GM12875 (cell line): ENCODE results near the gene CLEC2D.
"Not testable (repeated sequence)": the region's sequence is repeated elsewhere in the genome, so short reads cannot be mapped to it uniquely, and the experiment has no call there.

ENCODE experiments used
- H3K4me3 ChIP-seq: one replicate; pipeline ENCODE4 v1.5.1; 2011; ENCODE audit warnings: low read depth, low read length, control low read depth
- TF ChIP-seq, protein P1 (sequence below): IDR thresholded peaks from 2 replicates; pipeline ENCODE4 v1.5.1; 2011; ENCODE audit warnings: low read depth, mild to moderate bottlenecking, control low read depth, inconsistent platforms, low read length, moderate library complexity, borderline replicate concordance; ENCODE audit not compliant: insufficient read depth

CLEC2D gene

DNA sequence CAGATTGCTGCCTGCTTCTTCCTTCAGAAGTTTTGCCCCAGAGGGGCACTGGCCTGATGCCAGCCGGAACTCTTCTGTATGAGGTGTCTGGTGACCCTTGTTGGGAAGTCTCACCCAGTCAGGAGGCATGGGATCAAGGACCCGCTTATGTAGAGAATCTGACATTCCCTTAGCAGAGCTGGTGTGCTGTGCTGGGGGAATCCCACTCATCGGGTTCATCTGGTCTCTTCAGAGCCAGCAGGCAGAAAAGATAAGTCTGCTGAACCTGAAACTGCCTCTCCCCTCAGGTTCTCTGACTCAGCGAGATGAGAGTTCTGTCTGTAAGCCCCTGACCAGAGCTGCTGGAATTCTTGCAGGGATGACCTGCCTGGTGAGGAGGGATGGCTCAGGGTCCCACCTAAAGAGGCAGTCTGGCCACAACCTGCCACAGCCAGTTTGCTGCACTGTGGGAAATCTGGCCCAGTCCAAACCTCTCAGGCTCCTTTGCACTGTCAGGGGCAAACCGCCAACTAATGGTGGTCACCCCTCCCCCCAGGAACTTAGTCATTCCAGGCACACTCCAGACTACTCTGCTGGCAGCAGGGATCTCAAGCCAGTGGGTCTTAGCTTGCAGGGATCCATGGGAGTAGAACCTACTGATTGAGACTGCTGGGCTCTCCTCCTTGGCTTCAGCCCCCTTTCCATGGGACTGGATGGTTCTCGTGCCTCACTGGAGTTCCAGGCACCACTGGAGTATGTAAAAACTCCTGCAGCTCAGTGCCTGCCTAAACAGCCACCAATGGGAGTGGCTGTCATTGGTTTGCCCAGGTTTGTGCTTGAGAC is 4.1 kb downstream of the CLEC2D start:
- TF ChIP-seq, protein P1, sequence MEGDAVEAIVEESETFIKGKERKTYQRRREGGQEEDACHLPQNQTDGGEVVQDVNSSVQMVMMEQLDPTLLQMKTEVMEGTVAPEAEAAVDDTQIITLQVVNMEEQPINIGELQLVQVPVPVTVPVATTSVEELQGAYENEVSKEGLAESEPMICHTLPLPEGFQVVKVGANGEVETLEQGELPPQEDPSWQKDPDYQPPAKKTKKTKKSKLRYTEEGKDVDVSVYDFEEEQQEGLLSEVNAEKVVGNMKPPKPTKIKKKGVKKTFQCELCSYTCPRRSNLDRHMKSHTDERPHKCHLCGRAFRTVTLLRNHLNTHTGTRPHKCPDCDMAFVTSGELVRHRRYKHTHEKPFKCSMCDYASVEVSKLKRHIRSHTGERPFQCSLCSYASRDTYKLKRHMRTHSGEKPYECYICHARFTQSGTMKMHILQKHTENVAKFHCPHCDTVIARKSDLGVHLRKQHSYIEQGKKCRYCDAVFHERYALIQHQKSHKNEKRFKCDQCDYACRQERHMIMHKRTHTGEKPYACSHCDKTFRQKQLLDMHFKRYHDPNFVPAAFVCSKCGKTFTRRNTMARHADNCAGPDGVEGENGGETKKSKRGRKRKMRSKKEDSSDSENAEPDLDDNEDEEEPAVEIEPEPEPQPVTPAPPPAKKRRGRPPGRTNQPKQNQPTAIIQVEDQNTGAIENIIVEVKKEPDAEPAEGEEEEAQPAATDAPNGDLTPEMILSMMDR, result no peak
- peak overlapping the region; percentile 8 for H3K4me3 ChIP-seq

DNA sequence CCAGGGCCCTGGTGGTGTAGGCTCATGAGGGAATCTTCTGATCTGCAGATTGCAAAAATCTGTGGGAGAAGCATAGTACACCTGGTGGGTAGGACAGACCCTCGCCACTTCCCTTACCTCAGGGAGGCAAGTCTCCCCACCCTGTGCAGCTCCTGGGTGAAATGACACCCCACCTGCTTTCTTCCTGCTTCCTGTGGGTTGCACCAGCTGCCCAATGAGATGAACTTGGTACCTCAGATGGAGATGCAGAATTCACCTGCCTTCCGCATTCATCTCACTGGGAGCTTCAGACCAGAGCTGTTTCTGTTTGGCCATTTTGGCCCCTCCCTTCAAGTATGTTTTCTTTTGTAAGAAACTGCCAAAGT is 4.7 kb downstream of the CLEC2D start:
- no peak overlapping the region for H3K4me3 ChIP-seq
- TF ChIP-seq, protein P1, result no peak

DNA sequence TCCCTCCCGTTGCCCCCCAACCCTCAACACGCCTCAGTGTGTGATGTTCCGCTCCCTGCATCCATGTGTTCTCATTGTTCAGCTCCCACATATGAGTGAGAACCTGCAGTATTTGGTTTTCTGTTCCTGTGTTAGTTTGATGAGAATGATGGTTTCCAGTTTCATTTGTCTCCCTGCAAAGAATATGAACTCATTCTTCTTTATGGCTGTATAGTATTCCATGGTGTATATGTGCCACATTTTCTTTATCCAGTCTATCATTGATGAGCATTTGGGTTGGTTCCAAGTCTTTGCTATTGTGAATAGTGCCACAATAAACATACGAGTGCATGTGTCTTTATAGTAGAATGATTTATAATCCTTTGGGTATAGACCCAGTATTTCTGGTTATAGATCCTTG is 13.0 kb downstream of the CLEC2D start:
- H3K4me3 ChIP-seq, result not testable (repeated sequence)

DNA sequence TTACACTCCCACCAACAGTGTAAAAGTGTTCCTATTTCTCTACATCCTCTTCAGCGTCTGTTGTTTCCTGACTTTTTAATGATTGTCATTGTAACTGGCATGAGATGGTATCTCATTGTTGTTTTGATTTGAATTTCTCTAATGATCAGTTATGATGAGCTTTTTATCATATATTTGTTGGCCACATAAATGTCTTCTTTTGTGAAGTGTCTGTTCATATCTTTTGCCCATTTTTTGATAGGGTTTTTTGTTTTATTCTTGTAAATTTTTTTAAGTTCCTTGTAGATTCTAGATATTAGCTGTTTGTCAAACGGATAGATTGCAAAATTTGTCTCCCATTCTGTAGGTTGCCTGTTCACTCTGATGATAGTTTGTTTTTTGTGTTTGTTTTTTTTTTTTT is 13.4 kb downstream of the CLEC2D start:
- not testable (repeated sequence) for H3K4me3 ChIP-seq

DNA sequence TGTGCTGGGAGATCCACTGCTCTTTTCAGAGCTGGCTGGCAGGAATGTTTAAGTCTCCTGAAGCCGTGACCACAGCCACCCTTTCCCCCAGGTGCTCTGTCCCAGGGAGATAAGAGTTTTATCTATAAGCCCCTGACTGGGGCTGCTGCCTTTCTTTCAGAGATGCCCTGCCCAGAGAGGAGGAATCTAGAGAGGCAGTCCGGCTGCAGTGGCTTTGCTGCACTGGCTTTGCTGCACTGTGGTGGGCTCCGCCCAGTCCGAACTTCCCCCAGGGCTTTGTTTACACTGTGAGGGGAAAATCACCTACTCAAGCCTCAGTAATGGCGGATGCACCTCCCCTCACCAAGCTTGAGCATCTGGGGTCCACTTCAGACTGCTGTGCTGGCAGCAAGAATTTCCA is 15.9 kb downstream of the CLEC2D start:
- not testable (repeated sequence) for H3K4me3 ChIP-seq

DNA sequence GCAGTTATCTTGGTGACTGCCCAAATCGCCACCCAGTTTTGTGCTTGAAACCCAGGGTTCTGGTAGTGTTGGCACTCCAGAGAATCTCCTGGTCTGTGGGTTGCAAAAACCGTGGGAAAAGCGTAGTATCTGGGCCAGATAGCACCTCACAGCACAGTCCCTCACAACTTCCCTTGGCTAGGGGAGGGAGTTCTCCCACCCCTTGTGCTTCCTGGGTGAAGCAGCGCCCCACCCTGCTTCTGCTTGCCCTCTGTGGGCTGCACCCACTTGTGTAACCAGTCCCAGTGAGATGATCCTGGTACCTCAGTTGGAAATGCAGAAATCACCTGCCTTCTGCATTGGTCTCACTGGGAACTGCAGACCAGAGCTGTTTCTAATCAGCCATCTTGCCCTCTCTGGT is 16.4 kb downstream of the CLEC2D start:
- TF ChIP-seq, protein P1, result no peak
- H3K4me3 ChIP-seq, result no peak overlapping the region

DNA sequence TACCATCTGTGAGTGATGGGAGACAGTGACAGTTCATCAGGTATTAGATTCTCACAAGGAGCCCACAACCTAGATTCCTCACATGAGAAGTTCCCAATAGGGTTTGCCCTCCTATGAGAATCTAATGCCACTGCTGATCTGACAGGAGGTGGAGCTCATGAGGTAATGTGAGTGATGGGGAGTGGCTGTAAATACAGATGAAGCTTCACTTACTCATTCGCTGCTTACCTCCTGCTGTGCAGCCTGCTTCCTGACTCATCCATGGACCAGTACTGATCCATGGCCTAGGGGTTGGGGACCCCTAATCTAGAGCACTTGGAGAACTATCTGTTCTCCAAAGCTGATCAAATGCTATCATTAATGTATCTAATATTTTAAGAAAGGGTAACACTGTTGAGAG is 17.7 kb downstream of the CLEC2D start:
- no peak overlapping the region for H3K4me3 ChIP-seq
- TF ChIP-seq, protein P1, result no peak

DNA sequence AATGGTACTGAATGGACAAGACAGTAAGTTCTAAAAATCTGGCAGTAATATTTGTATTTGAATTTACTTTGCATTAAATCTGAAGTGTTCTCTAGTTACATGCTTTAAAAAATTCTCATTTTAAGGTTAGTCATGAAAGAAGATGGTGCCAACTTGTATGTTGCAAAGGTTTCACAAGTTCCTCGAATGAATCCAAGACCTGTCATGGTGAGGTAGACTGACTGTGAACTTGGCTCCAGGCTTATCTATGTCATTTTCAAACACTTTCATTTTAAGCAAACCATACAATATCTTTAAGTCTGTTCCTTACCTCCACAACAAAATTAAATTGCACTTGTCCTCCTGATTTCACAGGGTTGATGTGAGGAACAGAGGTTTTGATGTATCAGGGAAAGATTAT is 23.4 kb downstream of the CLEC2D start:
- H3K4me3 ChIP-seq, result no peak overlapping the region
- TF ChIP-seq, protein P1, result no peak

DNA sequence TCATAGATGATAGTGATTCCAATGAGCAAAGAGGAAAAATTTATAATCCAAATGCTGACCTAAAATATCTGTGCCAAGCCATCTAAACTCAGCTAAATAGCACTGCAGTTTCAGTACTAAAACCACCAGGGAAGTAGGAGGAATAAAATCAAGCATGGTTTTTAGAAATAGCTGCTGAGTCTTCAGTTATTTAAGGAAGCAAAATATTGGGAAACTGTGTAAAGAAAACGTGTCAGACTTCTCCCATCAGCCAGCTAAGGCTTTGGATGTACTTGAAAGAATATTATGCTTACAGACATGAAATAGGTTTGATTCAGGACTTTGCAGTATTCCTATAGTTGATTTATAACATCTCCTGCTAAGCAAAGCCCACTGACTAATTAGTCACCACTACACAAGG is 24.7 kb downstream of the CLEC2D start:
- H3K4me3 ChIP-seq, result no peak overlapping the region
- TF ChIP-seq, protein P1, result no peak

DNA sequence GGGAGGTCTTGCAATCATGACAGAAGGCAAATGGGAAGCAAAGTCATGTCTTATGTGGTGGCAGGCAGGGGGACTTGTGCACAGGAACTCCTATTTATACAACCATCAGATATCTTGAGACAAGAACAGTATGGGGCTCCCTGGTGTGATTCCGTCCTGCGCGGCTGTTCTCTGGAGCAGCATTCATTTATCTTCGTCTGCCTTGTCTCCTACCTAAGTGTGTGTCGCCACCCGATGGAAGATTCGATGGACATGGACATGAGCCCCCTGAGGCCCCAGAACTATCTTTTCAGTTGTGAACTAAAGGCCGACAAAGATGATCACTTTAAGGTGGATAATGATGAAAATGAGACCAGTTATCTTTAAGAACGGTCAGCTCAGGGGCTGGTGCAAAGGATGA is 25.6 kb downstream of the CLEC2D start:
- H3K4me3 ChIP-seq, result not testable (repeated sequence)

DNA sequence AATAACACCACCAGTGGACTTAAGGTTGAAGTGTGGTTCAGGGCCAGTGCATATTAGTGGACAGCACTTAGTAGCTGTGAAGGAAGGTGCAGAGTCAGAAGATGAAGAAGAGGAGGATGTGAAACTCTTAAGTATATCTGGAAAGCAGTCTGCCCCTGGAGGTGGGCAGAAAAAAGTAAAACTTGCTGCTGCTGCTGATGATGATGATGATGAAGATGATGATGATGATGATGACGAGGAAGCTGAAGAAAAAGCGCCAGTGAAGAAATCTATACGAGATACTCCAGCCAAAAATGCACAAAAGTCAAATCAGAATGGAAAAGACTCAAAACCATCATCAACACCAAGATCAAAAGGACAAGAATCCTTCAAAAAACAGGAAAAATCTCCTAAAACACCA is 26.1 kb downstream of the CLEC2D start:
- not testable (repeated sequence) for H3K4me3 ChIP-seq
